Measurements from ENCODE around the gene GHRHR. TPM values are rescaled to one million over a fixed set of nuclear protein-coding genes. Genes with fewer than 3 reads are reported as not detected.

The GHRHR gene
- polyA plus RNA-seq, 3 donors, result not detected

- Histone ChIP-seq H3K27me3 (ENCODE audit: control insufficient read depth in 2 of 2, insufficient read depth in 2 of 2, low read length in 2 of 2) (peaks cover 0 to 12% of the 10 kb centered on the region in 2 donors), H3K36me3 (replicated peaks in 1 of 2; ENCODE audit: control insufficient read depth in 1 of 2, insufficient read depth in 2 of 2, low read length in 2 of 2) (no peaks in the 10 kb centered on the region), H3K9ac (ENCODE audit: insufficient read depth, low read length, poor library complexity, severe bottlenecking) (no peak overlapping the region), H4K20me1 (ENCODE audit: insufficient read depth, low read length) (no peaks in the 10 kb centered on the region), H3K4me2 (replicated peaks; ENCODE audit: extremely low read depth, low read length, poor library complexity, severe bottlenecking) (no peak overlapping the region), H3K9me3 (replicated peaks in 1 of 2; ENCODE audit: control insufficient read depth in 1 of 2, insufficient read depth in 1 of 2, low read length in 2 of 2) (no peaks in the 10 kb centered on the region), H3K79me2 (ENCODE audit: insufficient read depth, low read length) (no peaks in the 10 kb centered on the region), H3K4me3 (replicated peaks in 1 of 3; ENCODE audit: low read depth in 2 of 3, low read length in 3 of 3) (no peak overlapping the region), H3K27ac (ENCODE audit: low read depth in 1 of 2, low read length in 2 of 2) (no peak overlapping the region), H2AFZ (ENCODE audit: insufficient read depth, low read depth, low read length, poor library complexity, severe bottlenecking) (no peak overlapping the region), H3K4me1 (ENCODE audit: control insufficient read depth in 1 of 2, insufficient read depth in 2 of 2, low read length in 2 of 2) (no peaks in the 10 kb centered on the region)
- Mint-ChIP-seq H3K9me3 (peaks cover 0 to 2% (median 0%) of the 10 kb centered on the region in 7 donors), H3K36me3 (no peaks in the 10 kb centered on the region), H3K4me1 (no peaks in the 10 kb centered on the region), H3K27ac (peak overlapping the region in 1 of 7 donors; percentile 23), H3K27me3 (ENCODE audit: low read depth in 3 of 3) (peaks cover 8 to 20% (median 10%) of the 10 kb centered on the region in 3 donors), H3K4me3 (no peak overlapping the region)
- TF ChIP-seq, protein P1, sequence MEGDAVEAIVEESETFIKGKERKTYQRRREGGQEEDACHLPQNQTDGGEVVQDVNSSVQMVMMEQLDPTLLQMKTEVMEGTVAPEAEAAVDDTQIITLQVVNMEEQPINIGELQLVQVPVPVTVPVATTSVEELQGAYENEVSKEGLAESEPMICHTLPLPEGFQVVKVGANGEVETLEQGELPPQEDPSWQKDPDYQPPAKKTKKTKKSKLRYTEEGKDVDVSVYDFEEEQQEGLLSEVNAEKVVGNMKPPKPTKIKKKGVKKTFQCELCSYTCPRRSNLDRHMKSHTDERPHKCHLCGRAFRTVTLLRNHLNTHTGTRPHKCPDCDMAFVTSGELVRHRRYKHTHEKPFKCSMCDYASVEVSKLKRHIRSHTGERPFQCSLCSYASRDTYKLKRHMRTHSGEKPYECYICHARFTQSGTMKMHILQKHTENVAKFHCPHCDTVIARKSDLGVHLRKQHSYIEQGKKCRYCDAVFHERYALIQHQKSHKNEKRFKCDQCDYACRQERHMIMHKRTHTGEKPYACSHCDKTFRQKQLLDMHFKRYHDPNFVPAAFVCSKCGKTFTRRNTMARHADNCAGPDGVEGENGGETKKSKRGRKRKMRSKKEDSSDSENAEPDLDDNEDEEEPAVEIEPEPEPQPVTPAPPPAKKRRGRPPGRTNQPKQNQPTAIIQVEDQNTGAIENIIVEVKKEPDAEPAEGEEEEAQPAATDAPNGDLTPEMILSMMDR (IDR thresholded peaks at IDR 0.05), result no peak
- DNase-seq, result no peak
- intact Hi-C loops (cut with micrococcal nuclease), result no loop called here
- 89% methylated on average over 2 of the region's 6 CpGs for WGBS (ENCODE audit: insufficient coverage)
These were observed 28.8 kb upstream of the GHRHR start for GRCh38 chr7:30934732-30935568.

- Histone ChIP-seq H3K4me1 (ENCODE audit: control insufficient read depth in 1 of 2, insufficient read depth in 2 of 2, low read length in 2 of 2) (no peaks in the 10 kb centered on the region), H3K9ac (ENCODE audit: insufficient read depth, low read length, poor library complexity, severe bottlenecking) (no peak overlapping the region), H3K27ac (ENCODE audit: low read depth in 1 of 2, low read length in 2 of 2) (no peak overlapping the region), H3K27me3 (ENCODE audit: control insufficient read depth in 2 of 2, insufficient read depth in 2 of 2, low read length in 2 of 2) (peaks cover 0 to 15% of the 10 kb centered on the region in 2 donors), H3K9me3 (replicated peaks in 1 of 2; ENCODE audit: control insufficient read depth in 1 of 2, insufficient read depth in 1 of 2, low read length in 2 of 2) (no peaks in the 10 kb centered on the region), H2AFZ (ENCODE audit: insufficient read depth, low read depth, low read length, poor library complexity, severe bottlenecking) (no peak overlapping the region), H3K4me2 (replicated peaks; ENCODE audit: extremely low read depth, low read length, poor library complexity, severe bottlenecking) (no peak overlapping the region), H4K20me1 (ENCODE audit: insufficient read depth, low read length) (no peaks in the 10 kb centered on the region), H3K79me2 (ENCODE audit: insufficient read depth, low read length) (no peaks in the 10 kb centered on the region), H3K4me3 (replicated peaks in 1 of 3; ENCODE audit: low read depth in 2 of 3, low read length in 3 of 3) (no peak overlapping the region), H3K36me3 (replicated peaks in 1 of 2; ENCODE audit: control insufficient read depth in 1 of 2, insufficient read depth in 2 of 2, low read length in 2 of 2) (no peaks in the 10 kb centered on the region)
- no peak overlapping the region for H3K27ac Mint-ChIP-seq
- TF ChIP-seq, protein P1 (IDR thresholded peaks at IDR 0.05), result no peak
- no peak for DNase-seq
- WGBS (ENCODE audit: insufficient coverage), result 87% methylated on average over 2 of the region's 3 CpGs
- peaks cover 0 to 2% (median 0%) of the 10 kb centered on the region in 7 donors for H3K9me3 Mint-ChIP-seq
- H3K27me3 Mint-ChIP-seq (ENCODE audit: low read depth in 3 of 3), result peaks cover 8 to 21% (median 10%) of the 10 kb centered on the region in 3 donors
- H3K36me3 Mint-ChIP-seq, result no peaks in the 10 kb centered on the region
- intact Hi-C loops (cut with micrococcal nuclease), result no loop called here
- H3K4me3 Mint-ChIP-seq, result no peak overlapping the region
- no peaks in the 10 kb centered on the region for H3K4me1 Mint-ChIP-seq
These were observed 28.2 kb upstream of the GHRHR start for GRCh38 chr7:30935569-30935877.

All from CD14-positive monocyte (primary cell).